ENCODE results near the gene MPI.
A peak's percentile ranks its signal among the peaks of the same experiment; 100 is the strongest.

MPI gene

DNA sequence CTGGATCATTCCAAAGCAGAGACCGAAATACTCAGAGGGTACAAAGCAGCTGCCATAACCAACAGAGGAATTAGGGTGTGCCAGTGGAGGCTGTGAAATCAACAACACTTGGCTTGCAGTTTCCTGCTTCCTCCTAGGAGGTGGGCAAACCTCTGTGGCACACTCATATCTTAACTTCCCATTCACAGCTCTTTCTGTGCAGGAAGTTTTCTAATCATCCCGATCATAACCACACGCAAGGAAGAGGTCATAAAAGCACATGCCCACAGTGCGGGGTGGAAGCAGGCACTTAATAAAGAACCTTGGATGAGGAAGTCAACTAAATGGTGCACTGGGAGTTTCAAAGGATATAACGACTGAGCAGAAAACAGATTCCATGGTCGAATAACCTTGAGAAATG lies 21.8 kb upstream of the MPI start:
- in situ Hi-C loops (cut with MboI; ENCODE audit: low pct_unique_long_range_greater_than_20kb, low sequenced_read_pairs, unreplicated experiment), result no loop called here
- TF ChIP-seq, protein P1, sequence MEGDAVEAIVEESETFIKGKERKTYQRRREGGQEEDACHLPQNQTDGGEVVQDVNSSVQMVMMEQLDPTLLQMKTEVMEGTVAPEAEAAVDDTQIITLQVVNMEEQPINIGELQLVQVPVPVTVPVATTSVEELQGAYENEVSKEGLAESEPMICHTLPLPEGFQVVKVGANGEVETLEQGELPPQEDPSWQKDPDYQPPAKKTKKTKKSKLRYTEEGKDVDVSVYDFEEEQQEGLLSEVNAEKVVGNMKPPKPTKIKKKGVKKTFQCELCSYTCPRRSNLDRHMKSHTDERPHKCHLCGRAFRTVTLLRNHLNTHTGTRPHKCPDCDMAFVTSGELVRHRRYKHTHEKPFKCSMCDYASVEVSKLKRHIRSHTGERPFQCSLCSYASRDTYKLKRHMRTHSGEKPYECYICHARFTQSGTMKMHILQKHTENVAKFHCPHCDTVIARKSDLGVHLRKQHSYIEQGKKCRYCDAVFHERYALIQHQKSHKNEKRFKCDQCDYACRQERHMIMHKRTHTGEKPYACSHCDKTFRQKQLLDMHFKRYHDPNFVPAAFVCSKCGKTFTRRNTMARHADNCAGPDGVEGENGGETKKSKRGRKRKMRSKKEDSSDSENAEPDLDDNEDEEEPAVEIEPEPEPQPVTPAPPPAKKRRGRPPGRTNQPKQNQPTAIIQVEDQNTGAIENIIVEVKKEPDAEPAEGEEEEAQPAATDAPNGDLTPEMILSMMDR (IDR thresholded peaks at IDR 0.05; ENCODE audit: extremely low read depth, insufficient read depth, missing control alignments), result no peak
- DNase-seq (ENCODE audit: low spot score), result no peak

DNA sequence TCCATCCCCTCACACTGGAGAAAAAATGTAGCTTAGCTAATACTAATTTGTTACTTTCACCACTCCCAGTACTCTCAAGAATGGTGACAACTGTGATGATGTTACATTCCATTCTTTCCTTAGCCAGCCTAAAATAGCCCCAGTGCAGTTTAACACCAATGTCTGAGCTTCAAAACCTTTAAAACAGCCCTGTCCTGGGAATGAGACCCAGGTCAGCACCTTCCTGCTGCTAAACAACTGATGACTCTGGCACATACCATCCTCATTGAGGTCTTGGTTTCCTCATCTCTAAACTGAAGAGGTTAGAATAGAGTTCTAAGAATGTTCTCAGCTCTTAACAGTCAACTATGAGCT lies 20.5 kb upstream of the MPI start:
- DNase-seq (ENCODE audit: low spot score), result no peak
- in situ Hi-C loops (cut with MboI; ENCODE audit: low pct_unique_long_range_greater_than_20kb, low sequenced_read_pairs, unreplicated experiment), result no loop called here
- TF ChIP-seq, protein P1 (IDR thresholded peaks at IDR 0.05; ENCODE audit: extremely low read depth, insufficient read depth, missing control alignments), result no peak

DNA sequence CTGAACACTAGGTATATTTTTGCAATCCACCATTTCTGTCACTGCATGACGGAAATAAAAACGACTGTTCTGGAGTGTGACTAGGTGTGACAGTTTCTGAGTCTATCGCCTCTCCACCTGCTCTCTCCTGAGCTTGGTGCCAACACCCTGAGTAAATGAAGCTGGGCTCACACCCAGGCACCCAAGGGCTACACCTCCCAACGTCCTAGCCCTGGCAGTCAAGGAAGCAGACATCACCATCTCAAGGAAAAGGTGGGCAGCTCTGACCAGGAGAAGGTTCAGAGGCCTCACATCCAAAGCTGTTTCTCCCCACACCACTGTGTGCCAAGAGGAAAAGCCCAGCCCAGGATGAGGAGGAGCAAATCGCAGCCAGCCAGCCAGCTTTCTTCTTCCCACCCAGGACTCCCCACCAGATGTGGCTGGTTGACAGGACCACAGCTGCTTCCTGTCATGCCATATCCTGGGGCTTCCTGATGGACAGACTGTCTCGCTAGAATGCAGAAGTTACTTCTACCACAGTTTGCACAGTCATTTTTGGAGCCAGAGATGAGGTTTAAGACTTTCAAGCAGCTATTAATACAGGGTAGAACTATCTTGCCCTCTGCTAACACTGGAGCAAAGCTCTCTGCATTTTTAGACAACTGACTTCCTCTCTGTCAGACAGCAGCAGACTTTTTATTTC lies 20.0 kb upstream of the MPI start:
- in situ Hi-C loops (cut with MboI; ENCODE audit: low pct_unique_long_range_greater_than_20kb, low sequenced_read_pairs, unreplicated experiment), result no loop called here
- peak; percentile 78 for DNase-seq (ENCODE audit: low spot score)
- TF ChIP-seq, protein P1 (IDR thresholded peaks at IDR 0.05; ENCODE audit: extremely low read depth, insufficient read depth, missing control alignments), result no peak

DNA sequence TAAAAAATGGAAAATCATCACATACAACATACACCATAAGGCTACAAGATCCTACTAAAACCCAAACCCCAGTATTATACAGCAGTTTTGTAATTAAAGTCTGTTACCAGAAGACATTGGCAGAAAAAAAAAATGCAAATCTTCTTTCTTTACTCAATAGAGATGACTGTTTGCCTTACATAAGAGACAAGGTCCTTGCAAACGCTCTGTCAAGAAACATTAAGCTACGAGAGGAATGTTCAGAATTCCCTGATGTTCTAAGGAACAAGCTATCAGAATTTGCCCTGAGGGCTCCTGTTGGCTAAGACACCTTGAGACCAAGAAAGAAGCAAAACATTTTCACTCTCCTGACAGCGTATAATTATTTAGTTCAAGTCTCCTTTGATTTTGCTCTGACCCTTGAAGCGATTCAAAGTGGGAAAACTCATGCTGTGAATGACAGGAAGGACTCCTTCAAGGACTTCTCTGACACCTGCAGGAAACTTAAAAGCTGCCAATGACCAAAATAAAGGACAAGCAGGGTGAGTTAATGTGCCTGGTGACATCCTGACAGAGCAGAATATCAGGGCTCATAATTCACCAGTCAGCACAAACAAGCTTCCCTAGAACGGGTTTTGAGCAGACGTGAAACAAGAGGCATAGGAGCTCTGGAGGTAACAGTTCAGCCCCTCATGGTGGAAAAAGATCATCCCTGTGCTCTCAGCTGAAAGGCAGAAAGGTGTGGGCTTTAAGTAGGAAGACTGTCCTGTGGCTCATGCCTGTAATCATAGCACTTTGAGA lies 19.2 kb upstream of the MPI start:
- TF ChIP-seq, protein P1 (IDR thresholded peaks at IDR 0.05; ENCODE audit: extremely low read depth, insufficient read depth, missing control alignments), result no peak
- DNase-seq (ENCODE audit: low spot score), result no peak
- in situ Hi-C loops (cut with MboI; ENCODE audit: low pct_unique_long_range_greater_than_20kb, low sequenced_read_pairs, unreplicated experiment), result no loop called here

DNA sequence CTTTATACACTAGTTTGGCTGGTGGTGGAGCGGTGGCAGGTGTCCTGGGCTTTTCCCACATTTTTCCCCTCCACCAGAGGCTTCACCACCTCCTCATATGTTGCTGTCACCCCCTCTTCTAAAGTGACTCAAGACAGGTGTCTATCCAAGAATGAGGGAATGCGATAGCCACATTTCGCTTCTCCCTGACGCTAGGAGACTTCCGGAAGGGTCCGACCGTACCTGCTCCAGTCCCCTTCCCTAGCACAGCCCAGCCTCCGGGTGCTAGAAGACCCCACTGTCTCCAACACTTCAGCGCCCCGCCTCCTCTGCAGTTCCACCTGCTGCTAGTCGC lies 17.2 kb upstream of the MPI start:
- DNase-seq (ENCODE audit: low spot score), result no peak
- in situ Hi-C loops (cut with MboI; ENCODE audit: low pct_unique_long_range_greater_than_20kb, low sequenced_read_pairs, unreplicated experiment), result no loop called here
- TF ChIP-seq, protein P1 (IDR thresholded peaks at IDR 0.05; ENCODE audit: extremely low read depth, insufficient read depth, missing control alignments), result no peak

DNA sequence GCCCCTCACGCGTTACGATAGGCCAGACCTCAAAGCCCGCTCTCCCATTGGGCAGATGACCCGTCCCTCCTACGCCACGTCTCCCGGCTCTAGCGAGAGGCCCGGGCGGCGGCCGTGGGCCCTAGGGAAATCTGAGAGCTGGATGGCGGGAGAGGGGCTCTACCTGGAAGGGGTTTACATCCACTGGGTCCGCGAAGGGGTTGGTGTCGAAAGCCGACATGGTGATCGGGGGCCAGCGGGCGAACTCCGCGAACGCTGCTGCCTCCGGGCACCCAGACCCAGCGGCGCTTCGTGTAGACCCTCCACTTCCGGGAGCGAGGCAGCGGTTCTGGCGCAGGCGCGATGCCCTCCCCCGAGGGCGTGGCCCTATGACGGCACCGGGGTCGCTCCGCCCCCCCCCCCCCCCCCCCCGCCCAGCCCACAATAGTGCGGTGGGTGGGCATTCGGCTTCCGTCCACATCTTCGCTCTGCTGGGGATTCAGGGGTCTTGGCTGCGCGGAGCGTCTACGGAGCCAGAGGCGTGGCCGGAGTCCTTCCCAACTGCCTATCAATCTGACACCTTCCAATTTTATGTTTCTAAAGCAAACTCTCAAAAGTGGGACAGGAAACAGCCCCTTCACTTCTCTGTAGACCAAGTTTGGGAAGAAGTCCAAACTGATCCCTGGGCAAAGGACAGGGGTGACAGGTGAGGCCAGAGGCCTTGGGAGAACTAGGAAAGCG lies 16.6 kb upstream of the MPI start, which contains the start of gene SCAMP2:
SCAMP2 (minus strand) TSS at position 330 of the 720 bp plus-strand sequence; CDS start at position 220, 110 bp downstream.
- TF ChIP-seq, protein P1 (IDR thresholded peaks at IDR 0.05; ENCODE audit: extremely low read depth, insufficient read depth, missing control alignments), result no peak
- peak; percentile 96 for DNase-seq (ENCODE audit: low spot score)
- in situ Hi-C loops (cut with MboI; ENCODE audit: low pct_unique_long_range_greater_than_20kb, low sequenced_read_pairs, unreplicated experiment), result no loop called here

Measured in GM13977 (cell line).